Renal cortical epithelial cell (primary cell): ENCODE measurements around the gene ZNF19. TPM values are rescaled to one million over a fixed set of nuclear protein-coding genes. Genes with fewer than 3 reads are reported as not detected.
A peak's percentile ranks its signal among the peaks of the same experiment; 100 is the strongest.

ENCODE experiments used
- DNase-seq: peaks from one replicate; pipeline ENCODE4 v3.0.0-alpha.2; 2011; ENCODE audit warnings: low read depth
- total RNA-seq: library from RNA; depleted of rRNA; stranded (reverse); fragments of >200 nt; gene quantifications from 2 replicates; pipeline ENCODE4 v1.2.3, GENCODE V29; 2014

Gene ZNF19
- total RNA-seq, 1 donor from 2014 or later: 8.9 TPM

- DNase-seq: no peak
These were observed 1.2 kb upstream of the ZNF19 start for GRCh38 chr16:71490361-71490760.

GRCh38 chr16:71484006-71484893 lies 4.9 kb downstream of the ZNF19 start:
- peak; percentile 86 for DNase-seq

GRCh38 chr16:71482569-71482968 lies 6.6 kb downstream of the ZNF19 start:
- no peak for DNase-seq

- DNase-seq: no peak
These were observed 8.2 kb downstream of the ZNF19 start for GRCh38 chr16:71480956-71481355.

- peak; percentile 25 for DNase-seq
These were observed 9.7 kb downstream of the ZNF19 start for GRCh38 chr16:71479420-71479819.

- no peak for DNase-seq
These were observed 12.5 kb downstream of the ZNF19 start for GRCh38 chr16:71476457-71477124.

GRCh38 chr16:71474864-71475263 lies 14.3 kb downstream of the ZNF19 start:
- peak; percentile 92 for DNase-seq

- DNase-seq: peak; percentile 13
These were observed 15.2 kb downstream of the ZNF19 start for GRCh38 chr16:71473891-71474290.

- DNase-seq: no peak
These were observed 16.2 kb downstream of the ZNF19 start for GRCh38 chr16:71472931-71473330.

GRCh38 chr16:71472051-71472450 lies 17.1 kb downstream of the ZNF19 start:
- DNase-seq: no peak

- peak; percentile 3 for DNase-seq
These were observed 21.3 kb downstream of the ZNF19 start for GRCh38 chr16:71467810-71468209.

GRCh38 chr16:71464231-71464630 lies 24.9 kb downstream of the ZNF19 start:
- no peak for DNase-seq

- peak; percentile 26 for DNase-seq
These were observed 27.2 kb downstream of the ZNF19 start, which contains the start of gene ZNF23 for GRCh38 chr16:71461686-71462648. ZNF23 (minus strand) TSS chr16:71462247; CDS start chr16:71456796, 5,451 bp downstream.

- no peak for DNase-seq
These were observed 28.2 kb downstream of the ZNF19 start for GRCh38 chr16:71460941-71461340.

GRCh38 chr16:71460236-71460635 lies 28.9 kb downstream of the ZNF19 start:
- peak; percentile 30 for DNase-seq

GRCh38 chr16:71459510-71459909 lies 29.6 kb downstream of the ZNF19 start:
- no peak for DNase-seq

- no peak for DNase-seq
These were observed 32.3 kb downstream of the ZNF19 start for GRCh38 chr16:71456801-71457200.

GRCh38 chr16:71453036-71453435 lies 36.1 kb downstream of the ZNF19 start:
- no peak for DNase-seq

- DNase-seq: no peak
These were observed 40.1 kb downstream of the ZNF19 start for GRCh38 chr16:71449020-71449419.

GRCh38 chr16:71448274-71448866 lies 40.8 kb downstream of the ZNF19 start:
- DNase-seq: no peak

- DNase-seq: no peak
These were observed 45.4 kb downstream of the ZNF19 start for GRCh38 chr16:71443714-71444113.
